ENCODE results near the gene MYH15.

Gene MYH15

DNA sequence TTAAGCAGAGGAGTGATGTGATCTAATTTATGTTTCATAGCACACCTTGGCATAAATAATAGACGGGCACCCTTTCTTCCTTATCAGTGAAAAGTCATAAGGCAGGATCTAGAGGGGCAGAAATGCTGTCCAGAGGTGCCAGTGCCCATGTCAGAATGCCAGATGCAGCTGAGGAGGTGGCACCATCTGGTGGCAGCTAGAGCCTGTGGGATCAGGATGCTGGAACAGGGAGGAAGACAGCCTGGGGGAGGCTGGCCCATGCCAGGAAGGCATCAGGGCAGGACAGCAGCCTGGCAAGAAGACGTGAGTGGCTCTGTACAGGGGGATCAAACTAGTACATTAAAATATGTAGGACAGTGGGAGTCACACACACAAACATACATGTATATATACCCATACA is 16.5 kb downstream of the MYH15 start:
- in situ Hi-C loops (cut with MboI; ENCODE audit: low sequenced_read_pairs, unreplicated experiment), result loop anchor here (5.0 to 10.0 kb wide), 2 partner anchors 58 to 411 kb away; no protein-coding TSS in a partner anchor
- DNase-seq (ENCODE audit: low spot score), result no peak
- TF ChIP-seq, protein P1, sequence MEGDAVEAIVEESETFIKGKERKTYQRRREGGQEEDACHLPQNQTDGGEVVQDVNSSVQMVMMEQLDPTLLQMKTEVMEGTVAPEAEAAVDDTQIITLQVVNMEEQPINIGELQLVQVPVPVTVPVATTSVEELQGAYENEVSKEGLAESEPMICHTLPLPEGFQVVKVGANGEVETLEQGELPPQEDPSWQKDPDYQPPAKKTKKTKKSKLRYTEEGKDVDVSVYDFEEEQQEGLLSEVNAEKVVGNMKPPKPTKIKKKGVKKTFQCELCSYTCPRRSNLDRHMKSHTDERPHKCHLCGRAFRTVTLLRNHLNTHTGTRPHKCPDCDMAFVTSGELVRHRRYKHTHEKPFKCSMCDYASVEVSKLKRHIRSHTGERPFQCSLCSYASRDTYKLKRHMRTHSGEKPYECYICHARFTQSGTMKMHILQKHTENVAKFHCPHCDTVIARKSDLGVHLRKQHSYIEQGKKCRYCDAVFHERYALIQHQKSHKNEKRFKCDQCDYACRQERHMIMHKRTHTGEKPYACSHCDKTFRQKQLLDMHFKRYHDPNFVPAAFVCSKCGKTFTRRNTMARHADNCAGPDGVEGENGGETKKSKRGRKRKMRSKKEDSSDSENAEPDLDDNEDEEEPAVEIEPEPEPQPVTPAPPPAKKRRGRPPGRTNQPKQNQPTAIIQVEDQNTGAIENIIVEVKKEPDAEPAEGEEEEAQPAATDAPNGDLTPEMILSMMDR (IDR thresholded peaks at IDR 0.05; ENCODE audit: borderline replicate concordance, control extremely low read depth, extremely low read depth, insufficient read depth, missing control alignments), result peak; percentile 26

- TF ChIP-seq, protein P1 (IDR thresholded peaks at IDR 0.05; ENCODE audit: borderline replicate concordance, control extremely low read depth, extremely low read depth, insufficient read depth, missing control alignments), result no peak
Observed at GRCh38 chr3:108491456-108491855, 18.9 kb downstream of the MYH15 start.

GRCh38 chr3:108489776-108490175 is 20.6 kb downstream of the MYH15 start:
- TF ChIP-seq, protein P1 (IDR thresholded peaks at IDR 0.05; ENCODE audit: borderline replicate concordance, control extremely low read depth, extremely low read depth, insufficient read depth, missing control alignments), result peak; percentile 69
- peak; percentile 49 for DNase-seq (ENCODE audit: low spot score)
- in situ Hi-C loops (cut with MboI; ENCODE audit: low sequenced_read_pairs, unreplicated experiment), result loop anchor here (5.0 to 10.0 kb wide), 2 partner anchors 63 to 415 kb away; no protein-coding TSS in a partner anchor

More at GRCh38 chr3:108491456-108491855, 18.9 kb downstream of the MYH15 start:
- in situ Hi-C loops (cut with MboI; ENCODE audit: low sequenced_read_pairs, unreplicated experiment), result loop anchor here (5.0 to 10.0 kb wide), 2 partner anchors 61 to 413 kb away; no protein-coding TSS in a partner anchor
- no peak for DNase-seq (ENCODE audit: low spot score)

DNA sequence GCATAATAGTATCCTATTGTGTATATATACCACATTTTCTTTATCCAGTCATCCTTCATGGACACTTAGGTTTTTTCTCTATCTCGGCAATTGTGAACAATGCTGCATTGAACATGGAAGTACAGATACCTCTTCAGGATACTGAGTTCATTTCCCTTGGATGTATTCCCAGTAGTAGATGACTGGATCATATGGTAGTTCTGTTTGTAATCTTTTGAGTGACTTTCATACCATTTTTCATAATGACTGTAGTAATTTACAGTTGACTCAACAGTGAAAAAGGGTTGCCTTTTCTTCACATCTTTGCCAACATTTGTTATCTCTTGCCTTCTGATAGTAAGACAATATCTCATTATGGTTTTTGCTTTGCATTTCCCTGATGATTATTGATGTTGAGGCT is 21.8 kb downstream of the MYH15 start:
- no peak for DNase-seq (ENCODE audit: low spot score)
- in situ Hi-C loops (cut with MboI; ENCODE audit: low sequenced_read_pairs, unreplicated experiment), result no loop called here
- TF ChIP-seq, protein P1 (IDR thresholded peaks at IDR 0.05; ENCODE audit: borderline replicate concordance, control extremely low read depth, extremely low read depth, insufficient read depth, missing control alignments), result no peak

DNA sequence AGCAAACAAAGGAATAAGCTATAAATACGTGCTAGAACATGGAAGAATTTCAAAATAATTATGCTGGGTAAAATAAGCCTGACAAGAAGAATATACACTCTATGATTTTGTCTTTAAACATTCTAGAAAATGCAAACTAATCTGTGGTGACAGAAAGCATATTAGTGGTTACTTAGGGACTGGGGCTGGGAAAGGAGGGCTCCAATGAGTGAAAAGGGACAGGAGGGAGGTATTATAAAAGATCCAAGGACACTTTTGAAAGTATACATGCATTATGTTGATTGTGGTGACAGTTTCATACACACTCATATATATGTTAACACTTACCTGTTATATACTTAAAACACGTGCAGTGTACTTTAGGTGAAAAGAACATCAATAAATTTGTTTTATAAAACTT is 23.0 kb downstream of the MYH15 start:
- no peak for DNase-seq (ENCODE audit: low spot score)
- TF ChIP-seq, protein P1 (IDR thresholded peaks at IDR 0.05; ENCODE audit: borderline replicate concordance, control extremely low read depth, extremely low read depth, insufficient read depth, missing control alignments), result no peak
- in situ Hi-C loops (cut with MboI; ENCODE audit: low sequenced_read_pairs, unreplicated experiment), result no loop called here

- in situ Hi-C loops (cut with MboI; ENCODE audit: low sequenced_read_pairs, unreplicated experiment), result no loop called here
- TF ChIP-seq, protein P1 (IDR thresholded peaks at IDR 0.05; ENCODE audit: borderline replicate concordance, control extremely low read depth, extremely low read depth, insufficient read depth, missing control alignments), result no peak
- DNase-seq (ENCODE audit: low spot score), result no peak
Observed at GRCh38 chr3:108486941-108487340, 23.5 kb downstream of the MYH15 start.

Measured in GM13976 (cell line).